H9 (cell line): ENCODE measurements around the gene LNPEP. TPM values are rescaled to one million over a fixed set of nuclear protein-coding genes. Genes with fewer than 3 reads are reported as not detected.

Experiments
- DNase-seq: peaks from one replicate; pipeline ENCODE4 v3.0.0-alpha.2; 2017
- H2AFZ ChIP-seq: one replicate; pipeline ENCODE4 v1.6.1; 2013; ENCODE audit warnings: mild to moderate bottlenecking, low read length, control low read depth, moderate library complexity
- H2AK5ac ChIP-seq: 2 replicates; pipeline ENCODE4 v1.6.1; 2013; ENCODE audit warnings: low read length, control low read depth, mixed read lengths; ENCODE audit not compliant: insufficient read length
- H2BK120ac ChIP-seq: one replicate; pipeline ENCODE4 v1.6.1; 2013; ENCODE audit warnings: low read depth, mild to moderate bottlenecking, low read length, control low read depth, inconsistent platforms; ENCODE audit not compliant: poor library complexity, severe bottlenecking
- H2BK12ac ChIP-seq: 2 replicates; pipeline ENCODE4 v1.6.1; 2013; ENCODE audit warnings: low read length, control low read depth, mixed read lengths, low read depth; ENCODE audit not compliant: insufficient read length
- H2BK15ac ChIP-seq: 2 replicates; pipeline ENCODE4 v1.6.1; 2013; ENCODE audit warnings: low read depth, low read length, control low read depth
- H2BK20ac ChIP-seq: one replicate; pipeline ENCODE4 v1.6.1; 2013; ENCODE audit warnings: low read depth, mild to moderate bottlenecking, low read length, control low read depth, inconsistent platforms; ENCODE audit not compliant: poor library complexity, severe bottlenecking
- H2BK5ac ChIP-seq: 2 replicates; pipeline ENCODE4 v1.6.1; 2013; ENCODE audit warnings: low read length, control low read depth, mixed read lengths; ENCODE audit not compliant: insufficient read length
- H3K14ac ChIP-seq: 2 replicates; pipeline ENCODE4 v1.6.1; 2013; ENCODE audit warnings: low read length, control low read depth; ENCODE audit not compliant: insufficient read depth
- H3K18ac ChIP-seq: 2 replicates; pipeline ENCODE4 v1.6.1; 2013; ENCODE audit warnings: low read depth, mild to moderate bottlenecking, mixed read lengths, low read length, control low read depth; ENCODE audit not compliant: insufficient read length
- H3K23ac ChIP-seq: 2 replicates; pipeline ENCODE4 v1.6.1; 2013; ENCODE audit warnings: low read length, control low read depth, mixed read lengths, low read depth; ENCODE audit not compliant: insufficient read length
- H3K23me2 ChIP-seq: 2 replicates; pipeline ENCODE4 v1.6.1; 2013; ENCODE audit warnings: low read depth, mild to moderate bottlenecking, mixed read lengths, low read length, control low read depth; ENCODE audit not compliant: insufficient read length, poor library complexity, severe bottlenecking
- H3K27ac ChIP-seq: 2 replicates; pipeline ENCODE4 v1.5.1; 2013; ENCODE audit warnings: low read length, control low read depth, mixed read lengths, low read depth; ENCODE audit not compliant: insufficient read length
- H3K27me3 ChIP-seq: 2 replicates; pipeline ENCODE4 v1.6.1; 2013; ENCODE audit warnings: low read length, control low read depth, inconsistent platforms; ENCODE audit not compliant: insufficient read depth
- H3K4ac ChIP-seq: 2 replicates; pipeline ENCODE4 v1.6.1; 2013; ENCODE audit warnings: low read depth, mild to moderate bottlenecking, control low read depth, inconsistent platforms, low read length, moderate library complexity
- H3K4me1 ChIP-seq: 2 replicates; pipeline ENCODE4 v1.6.1; 2013; ENCODE audit warnings: low read length, control low read depth, inconsistent platforms; ENCODE audit not compliant: insufficient read depth
- H3K4me2 ChIP-seq: 2 replicates; pipeline ENCODE4 v1.6.1; 2013; ENCODE audit warnings: low read length, control low read depth, mixed read lengths; ENCODE audit not compliant: insufficient read length, insufficient read depth
- H3K56ac ChIP-seq: 2 replicates; pipeline ENCODE4 v1.6.1; 2013; ENCODE audit warnings: low read depth, mild to moderate bottlenecking, mixed read lengths, low read length, control low read depth; ENCODE audit not compliant: insufficient read length
- H3K79me1 ChIP-seq: 2 replicates; pipeline ENCODE4 v1.6.1; 2013; ENCODE audit warnings: low read depth, mild to moderate bottlenecking, moderate library complexity, low read length, control low read depth, inconsistent platforms; ENCODE audit not compliant: insufficient read depth, poor library complexity, severe bottlenecking
- H3K79me2 ChIP-seq: 2 replicates; pipeline ENCODE4 v1.6.1; 2013; ENCODE audit warnings: low read length, control low read depth, inconsistent platforms; ENCODE audit not compliant: insufficient read depth
- H3K9ac ChIP-seq: 2 replicates; pipeline ENCODE4 v1.6.1; 2013; ENCODE audit warnings: low read length, control low read depth, mixed read lengths; ENCODE audit not compliant: insufficient read length; ENCODE audit errors: extremely low read depth
- H3K9me3 ChIP-seq: one replicate; pipeline ENCODE4 v1.6.1; 2013; ENCODE audit warnings: low read depth, low read length, inconsistent platforms; ENCODE audit not compliant: control insufficient read depth
- H3T11ph ChIP-seq: one replicate; pipeline ENCODE4 v1.6.1; 2013; ENCODE audit warnings: mild to moderate bottlenecking, low read length, control low read depth, inconsistent platforms
- H4K20me1 ChIP-seq: one replicate; pipeline ENCODE4 v1.6.1; 2013; ENCODE audit not compliant: control insufficient read depth, insufficient read length, insufficient read depth
- H4K5ac ChIP-seq: 2 replicates; pipeline ENCODE4 v1.6.1; 2013; ENCODE audit warnings: low read depth, mild to moderate bottlenecking, mixed read lengths, low read length, control low read depth; ENCODE audit not compliant: insufficient read length
- H4K8ac ChIP-seq: replicated peaks from 2 replicates; pipeline ENCODE4 v1.6.1; 2013; ENCODE audit warnings: low read length, control low read depth, mixed read lengths, low read depth; ENCODE audit not compliant: insufficient read length
- H4K91ac ChIP-seq: 2 replicates; pipeline ENCODE4 v1.6.1; 2013; ENCODE audit warnings: low read depth, mild to moderate bottlenecking, moderate library complexity, mixed read lengths, low read length, control low read depth; ENCODE audit not compliant: insufficient read length
- H3K27ac Mint-ChIP-seq, 3 experiments: 2 replicates in 2 of 3; 3 replicates in 1 of 3; pipeline ENCODE4 v1.8.0; 2020 to 2021; ENCODE audit warnings: mixed read lengths in 3 of 3, mild to moderate bottlenecking in 1 of 3, moderate library complexity in 1 of 3
- H3K27me3 Mint-ChIP-seq: 2 replicates; pipeline ENCODE4 v1.8.0; 2021; ENCODE audit warnings: low read depth, mild to moderate bottlenecking, moderate library complexity, mixed read lengths
- H3K36me3 Mint-ChIP-seq, 3 experiments: 2 replicates in 2 of 3; 3 replicates in 1 of 3; pipeline ENCODE4 v1.8.0; 2020 to 2021; ENCODE audit warnings: low read depth in 3 of 3, mixed read lengths in 3 of 3; ENCODE audit not compliant: insufficient read depth in 1 of 3
- H3K4me1 Mint-ChIP-seq, 2 experiments: 2 replicates each; pipeline ENCODE4 v1.8.0; 2020; ENCODE audit warnings: mixed read lengths in 2 of 2
- H3K4me3 Mint-ChIP-seq, 2 experiments: 2 replicates in 1 of 2; 3 replicates in 1 of 2; pipeline ENCODE4 v1.8.0; 2020 to 2021; ENCODE audit warnings: mild to moderate bottlenecking in 2 of 2, mixed read lengths in 2 of 2, moderate library complexity in 1 of 2
- H3K9me3 Mint-ChIP-seq, 2 experiments: 2 replicates in 1 of 2; 3 replicates in 1 of 2; pipeline ENCODE4 v1.8.0; 2020; ENCODE audit warnings: mild to moderate bottlenecking in 2 of 2, mixed read lengths in 2 of 2, moderate library complexity in 1 of 2
- CTCF ChIP-seq: fragments of 200-600 bp; sonication (generic); conservative IDR thresholded peaks from 3 replicates; pipeline ENCODE4 v1.8.0; 2021; ENCODE audit warnings: antibody characterized with exemption, mild to moderate bottlenecking
- WGBS: extraction: QIAGEN DNeasy Blood & Tissue Kit; methylation state at CpG from one replicate; pipeline ENCODE4 v1.1.7; 2013; ENCODE audit warnings: missing lambda C conversion rate, low lambda C conversion rate, mixed read lengths; ENCODE audit not compliant: insufficient read length; ENCODE audit errors: extremely low coverage; 5-methylcytosine and 5-hydroxymethylcytosine counted together
- total RNA-seq: library from RNA; stranded (reverse); gene quantifications from 2 replicates; pipeline ENCODE4 v1.2.1, GENCODE V29; 2021

Gene LNPEP
- total RNA-seq, 1 experiment from 2014 or later: 4.1 TPM

- Histone ChIP-seq H4K5ac (no peak overlapping the region), H3K27ac (no peak overlapping the region), H3K27me3 (no peaks in the 10 kb centered on the region), H4K91ac (no peak overlapping the region), H3K79me2 (no peaks in the 10 kb centered on the region), H3K23me2 (no peaks in the 10 kb centered on the region), H3K56ac (no peak overlapping the region), H3K4ac (no peak overlapping the region), H3K4me1 (peaks cover 5% of the 10 kb centered on the region; the same call in 1 of the 2 replicates), H4K20me1 (no peaks in the 10 kb centered on the region), H2BK20ac (no peak overlapping the region), H2BK15ac (no peak overlapping the region), H3K14ac (no peak overlapping the region), H3K23ac (no peak overlapping the region), H3T11ph (no peak overlapping the region), H3K9ac (no peak overlapping the region), H4K8ac (no peak overlapping the region), H2BK5ac (no peak overlapping the region), H2AK5ac (no peak overlapping the region), H2AFZ (no peak overlapping the region), H3K4me2 (no peak overlapping the region), H3K9me3 (no peaks in the 10 kb centered on the region), H2BK12ac (no peak overlapping the region), H3K79me1 (no peaks in the 10 kb centered on the region), H3K18ac (no peak overlapping the region), H2BK120ac (no peak overlapping the region)
- no peak overlapping the region for H3K27ac Mint-ChIP-seq
- H3K27me3 Mint-ChIP-seq: no peaks in the 10 kb centered on the region; the same call in 1 of the 2 replicates
- WGBS: no CpG with 5 or more reads among the region's 1 CpG
- no peak for DNase-seq
- H3K36me3 Mint-ChIP-seq: no peaks in the 10 kb centered on the region
- TF ChIP-seq CTCF: no peak
- H3K4me1 Mint-ChIP-seq: peaks cover 29 to 32% of the 10 kb centered on the region in 2 experiments
- no peak overlapping the region for H3K4me3 Mint-ChIP-seq
- H3K9me3 Mint-ChIP-seq: no peaks in the 10 kb centered on the region; a peak in 1 of 5 replicates
These were observed 111.2 kb downstream of the LNPEP start for GRCh38 chr5:97047076-97047475.
